ENCODE data around the gene TNFRSF21. TPM values are rescaled to one million over a fixed set of nuclear protein-coding genes. Genes with fewer than 3 reads are reported as not detected.
"Not testable (repeated sequence)": the region's sequence is repeated elsewhere in the genome, so short reads cannot be mapped to it uniquely, and the experiment has no call there.

Gene TNFRSF21
- total RNA-seq, 1 experiment from 2014 or later = 19.3 TPM

DNA sequence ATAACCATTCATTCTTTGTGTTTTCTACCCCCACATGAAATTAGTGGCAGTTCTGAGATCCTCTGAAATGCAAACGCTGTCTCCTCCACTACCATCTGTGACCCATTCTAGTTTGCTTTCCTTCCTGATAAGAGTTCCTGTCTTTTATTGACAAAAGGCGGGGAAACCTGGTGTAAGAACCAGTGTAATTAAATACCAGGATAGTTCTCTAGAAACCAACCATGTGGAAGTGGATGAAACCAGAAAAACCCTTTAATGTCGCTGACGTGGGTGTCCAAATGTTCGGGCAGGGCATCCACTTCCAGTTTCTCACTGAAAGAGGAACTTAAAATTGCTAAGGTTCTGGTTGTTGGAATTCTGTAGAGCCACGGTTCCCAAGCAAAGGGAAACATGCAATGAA lies 79.1 kb downstream of the TNFRSF21 start:
- Mint-ChIP-seq H3K27me3 (ENCODE audit: insufficient read depth, unreplicated experiment) (no peaks in the 10 kb centered on the region), H3K4me1 (ENCODE audit: insufficient read depth, unreplicated experiment) (no peaks in the 10 kb centered on the region), H3K9me3 (ENCODE audit: unreplicated experiment) (no peaks in the 10 kb centered on the region), H3K27ac (ENCODE audit: low read depth, unreplicated experiment) (no peak overlapping the region), H3K36me3 (ENCODE audit: insufficient read depth, unreplicated experiment) (peaks cover 27% of the 10 kb centered on the region), H3K4me3 (ENCODE audit: unreplicated experiment) (no peak overlapping the region)
- intact Hi-C loops (cut with micrococcal nuclease) = no loop called here
- no TSS peak for BruUV-seq (replicated peaks)
- CTCF ChIA-PET = no interaction called here
- no peak for TF ChIP-seq CTCF (IDR thresholded peaks at IDR 0.05; ENCODE audit: unreplicated experiment)
- no peak for DNase-seq (ENCODE audit: unreplicated experiment)
- POLR2A ChIA-PET = no interaction called here

- no peak overlapping the region for H3K4me3 Mint-ChIP-seq (ENCODE audit: unreplicated experiment)
- H3K27ac Mint-ChIP-seq (ENCODE audit: low read depth, unreplicated experiment) = no peak overlapping the region
- no peak for DNase-seq (ENCODE audit: unreplicated experiment)
- H3K27me3 Mint-ChIP-seq (ENCODE audit: insufficient read depth, unreplicated experiment) = no peaks in the 10 kb centered on the region
- ChIA-PET CTCF (no interaction called here), POLR2A (interaction anchor here (0.6 to 1.5 kb wide), 2 partner anchors 125 to 345 kb away, joined by 3 to 4 read pairs; no protein-coding TSS in a partner anchor)
- H3K36me3 Mint-ChIP-seq (ENCODE audit: insufficient read depth, unreplicated experiment) = peaks cover 19% of the 10 kb centered on the region
- no TSS peak for BruUV-seq (replicated peaks)
- H3K4me1 Mint-ChIP-seq (ENCODE audit: insufficient read depth, unreplicated experiment) = no peaks in the 10 kb centered on the region
- no peak for TF ChIP-seq CTCF (IDR thresholded peaks at IDR 0.05; ENCODE audit: unreplicated experiment)
- intact Hi-C loops (cut with micrococcal nuclease) = no loop called here
- no peaks in the 10 kb centered on the region for H3K9me3 Mint-ChIP-seq (ENCODE audit: unreplicated experiment)
Observed at GRCh38 chr6:47229255-47229654, 80.5 kb downstream of the TNFRSF21 start.

- H3K27me3 Mint-ChIP-seq (ENCODE audit: insufficient read depth, unreplicated experiment); H3K9me3 Mint-ChIP-seq (ENCODE audit: unreplicated experiment); BruUV-seq (replicated peaks); intact Hi-C loops (cut with micrococcal nuclease); DNase-seq (ENCODE audit: unreplicated experiment); H3K4me1 Mint-ChIP-seq (ENCODE audit: insufficient read depth, unreplicated experiment); H3K4me3 Mint-ChIP-seq (ENCODE audit: unreplicated experiment); H3K27ac Mint-ChIP-seq (ENCODE audit: low read depth, unreplicated experiment): not testable (repeated sequence)
- peaks cover 10% of the 10 kb centered on the region for H3K36me3 Mint-ChIP-seq (ENCODE audit: insufficient read depth, unreplicated experiment)
- ChIA-PET POLR2A (interaction anchor here (1.5 kb wide), 1 partner anchor 124 kb away, joined by 4 read pairs; no protein-coding TSS in a partner anchor), CTCF (interaction anchor here (0.7 to 1.0 kb wide), 3 partner anchors 82 to 380 kb away, joined by 3 read pairs; no protein-coding TSS in a partner anchor)
Observed at GRCh38 chr6:47228093-47228492, 81.6 kb downstream of the TNFRSF21 start.

- POLR2A ChIA-PET = interaction anchor here (0.7 kb wide), 2 partner anchors 8 to 9 kb away, joined by 3 read pairs; no protein-coding TSS in a partner anchor
- DNase-seq (ENCODE audit: unreplicated experiment); H3K4me1 Mint-ChIP-seq (ENCODE audit: insufficient read depth, unreplicated experiment); H3K27me3 Mint-ChIP-seq (ENCODE audit: insufficient read depth, unreplicated experiment); intact Hi-C loops (cut with micrococcal nuclease); CTCF ChIA-PET; H3K9me3 Mint-ChIP-seq (ENCODE audit: unreplicated experiment); H3K36me3 Mint-ChIP-seq (ENCODE audit: insufficient read depth, unreplicated experiment); H3K4me3 Mint-ChIP-seq (ENCODE audit: unreplicated experiment); BruUV-seq (replicated peaks); H3K27ac Mint-ChIP-seq (ENCODE audit: low read depth, unreplicated experiment): not testable (repeated sequence)
Observed at GRCh38 chr6:47223251-47223650, 86.5 kb downstream of the TNFRSF21 start.

- BruUV-seq (replicated peaks) = no TSS peak
- Mint-ChIP-seq H3K9me3 (ENCODE audit: unreplicated experiment) (no peaks in the 10 kb centered on the region), H3K4me3 (ENCODE audit: unreplicated experiment) (no peak overlapping the region), H3K4me1 (ENCODE audit: insufficient read depth, unreplicated experiment) (no peaks in the 10 kb centered on the region), H3K36me3 (ENCODE audit: insufficient read depth, unreplicated experiment) (no peaks in the 10 kb centered on the region), H3K27ac (ENCODE audit: low read depth, unreplicated experiment) (no peak overlapping the region), H3K27me3 (ENCODE audit: insufficient read depth, unreplicated experiment) (no peaks in the 10 kb centered on the region)
- TF ChIP-seq CTCF (IDR thresholded peaks at IDR 0.05; ENCODE audit: unreplicated experiment) = no peak
- ChIA-PET POLR2A (interaction anchor here (1.2 to 1.6 kb wide), 2 partner anchors 20 to 24 kb away, joined by 3 to 4 read pairs; no protein-coding TSS in a partner anchor), CTCF (interaction anchor here (1.6 kb wide), 1 partner anchor 86 kb away, joined by 6 read pairs; no protein-coding TSS in a partner anchor)
- DNase-seq (ENCODE audit: unreplicated experiment) = no peak
- intact Hi-C loops (cut with micrococcal nuclease) = no loop called here
Observed at GRCh38 chr6:47221565-47221964, 88.1 kb downstream of the TNFRSF21 start.
